Activated gamma-delta T cell treated with Interleukin-2 at 50 U/mL for 16 hours (primary cell): ENCODE measurements around the gene TBC1D2.

Source experiments
- DNase-seq: peaks from one replicate; pipeline ENCODE4 v3.0.0-alpha.2; 2020

Gene TBC1D2

GRCh38 chr9:98159301-98159700 is 96.1 kb downstream of the TBC1D2 start:
- DNase-seq: no peak

GRCh38 chr9:98158071-98158831 is 97.2 kb downstream of the TBC1D2 start:
- DNase-seq: no peak

- no peak for DNase-seq
Measured at GRCh38 chr9:98157372-98157771, 98.1 kb downstream of the TBC1D2 start.

GRCh38 chr9:98154678-98155077 is 100.8 kb downstream of the TBC1D2 start:
- DNase-seq: no peak

GRCh38 chr9:98152526-98152925 is 102.9 kb downstream of the TBC1D2 start:
- no peak for DNase-seq

GRCh38 chr9:98150721-98151120 is 104.7 kb downstream of the TBC1D2 start:
- no peak for DNase-seq

- no peak for DNase-seq
Measured at GRCh38 chr9:98150164-98150563, 105.3 kb downstream of the TBC1D2 start.

GRCh38 chr9:98149422-98149821 is 106.0 kb downstream of the TBC1D2 start:
- DNase-seq: no peak
